GM19372 (cell line): Measurements from ENCODE around the gene BBS9.

Experiments
- ATAC-seq: cut with Tn5 transposase; IDR thresholded peaks from one replicate; pipeline ENCODE4 v1.9.1; 2021; ENCODE audit warnings: mild to moderate bottlenecking, low read depth, moderate library complexity; ENCODE audit not compliant: unreplicated experiment

BBS9 gene

DNA sequence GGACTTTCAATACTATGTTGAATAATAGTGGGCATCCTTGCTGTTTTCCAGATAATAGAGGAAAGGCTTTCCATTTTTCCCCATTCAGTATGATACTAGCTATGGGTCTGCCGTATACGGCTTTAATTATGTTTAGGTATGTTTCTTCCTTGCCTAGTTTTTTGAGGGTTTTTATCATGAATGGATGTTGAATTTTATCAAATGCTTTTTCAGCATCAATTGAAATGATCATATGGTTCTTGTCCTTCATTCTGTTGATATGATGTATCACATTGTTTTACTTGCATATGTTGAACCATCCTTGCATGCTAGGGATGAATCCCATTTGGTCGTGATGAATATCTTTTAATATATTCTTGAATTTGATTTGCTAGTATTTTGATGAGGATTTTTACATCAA, 11.0 kb upstream of the BBS9 start:
- ATAC-seq: no peak

DNA sequence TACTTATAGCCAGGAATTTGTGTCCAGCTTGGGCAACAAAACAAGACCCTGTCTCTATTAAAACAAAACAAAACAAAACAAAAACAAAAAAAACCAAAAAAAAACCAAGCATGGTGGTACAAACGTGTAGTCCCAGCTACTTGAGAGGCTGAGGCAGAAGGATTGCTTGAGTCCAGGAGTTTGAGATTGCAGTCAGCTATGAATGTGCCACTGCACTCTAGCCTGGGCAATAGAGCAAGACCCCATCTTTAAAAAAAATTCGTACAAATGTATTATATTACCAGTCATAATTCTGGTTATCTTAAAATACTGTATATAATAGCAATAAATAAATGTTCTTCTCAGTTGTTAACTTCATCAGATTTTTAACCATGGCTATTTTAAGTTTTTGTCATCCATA, 2.3 kb upstream of the BBS9 start:
- ATAC-seq: no peak

DNA sequence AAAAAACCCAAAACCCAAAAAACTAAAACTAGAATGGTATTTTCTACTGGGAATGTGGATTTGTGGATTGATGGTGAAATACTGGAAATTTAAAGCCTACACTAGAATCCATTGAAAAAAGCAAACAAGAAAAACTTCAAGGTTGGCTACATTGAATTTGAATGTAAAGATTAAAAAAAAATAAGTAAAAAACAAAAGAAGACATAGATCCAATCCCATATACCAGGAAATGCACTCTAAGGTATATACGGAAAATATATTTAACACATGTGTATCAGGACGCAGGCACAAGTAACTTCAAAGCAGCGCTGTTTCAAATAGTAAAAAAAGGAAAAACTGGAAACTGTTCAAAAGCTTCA, 754 bp upstream of the BBS9 start:
- no peak for ATAC-seq

DNA sequence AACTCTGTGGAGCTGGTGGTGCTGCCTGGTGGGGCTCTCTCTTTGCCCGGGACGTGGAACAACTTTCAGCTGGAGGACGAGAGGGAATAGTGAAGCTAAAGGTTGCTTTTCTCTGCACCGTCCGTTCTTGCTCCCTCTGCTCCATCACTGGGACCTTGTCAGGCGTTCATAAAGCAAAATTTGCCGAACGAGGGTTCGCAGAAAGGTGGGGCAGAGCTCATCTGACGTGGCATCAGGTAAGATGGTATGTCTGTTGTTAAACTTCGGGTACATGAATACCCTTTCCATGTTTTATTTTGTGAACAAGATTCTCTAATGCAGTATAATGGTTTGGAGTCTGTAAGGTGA, 416 bp downstream of the BBS9 start:
- peak; percentile 1 for ATAC-seq

DNA sequence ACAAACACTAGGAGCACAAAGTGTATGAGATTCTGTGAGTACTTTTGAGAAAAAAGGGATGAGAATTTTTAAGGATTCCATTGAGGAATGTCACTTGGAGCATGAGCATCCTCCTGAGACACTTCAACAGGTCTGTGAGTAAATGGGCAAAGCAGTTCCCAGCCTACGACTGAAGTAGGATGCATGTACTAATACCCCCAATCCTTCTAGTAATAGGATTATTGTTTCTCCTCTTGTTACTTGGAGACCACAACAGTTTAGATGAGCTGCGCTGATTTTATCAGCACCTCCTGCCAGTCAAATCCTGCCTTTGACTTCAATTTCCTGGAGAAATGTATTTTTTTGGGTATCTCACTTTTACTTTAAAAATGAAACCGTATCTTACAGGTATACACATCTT, 820 bp downstream of the BBS9 start:
- ATAC-seq: no peak

DNA sequence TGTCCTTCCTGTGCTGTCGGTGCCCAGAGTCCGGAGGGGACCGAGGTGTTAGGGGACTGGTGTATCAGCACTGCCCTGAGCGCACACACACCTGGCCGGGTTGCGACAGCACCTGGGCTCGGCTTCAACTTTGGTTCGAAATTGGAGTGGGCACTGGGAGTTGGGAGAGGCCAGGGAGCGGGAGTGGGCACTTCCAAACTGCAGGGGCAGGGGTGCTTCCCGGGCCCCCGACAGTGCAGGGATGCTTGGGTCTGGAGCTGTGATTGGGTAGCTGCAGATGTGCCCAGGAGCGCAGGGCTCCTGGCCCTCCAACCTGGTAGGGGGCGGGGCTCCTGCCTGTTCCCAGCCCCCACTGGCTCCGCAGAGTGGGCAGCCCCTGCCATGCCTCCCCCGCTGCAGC, 7.7 kb downstream of the BBS9 start:
- ATAC-seq: no peak

DNA sequence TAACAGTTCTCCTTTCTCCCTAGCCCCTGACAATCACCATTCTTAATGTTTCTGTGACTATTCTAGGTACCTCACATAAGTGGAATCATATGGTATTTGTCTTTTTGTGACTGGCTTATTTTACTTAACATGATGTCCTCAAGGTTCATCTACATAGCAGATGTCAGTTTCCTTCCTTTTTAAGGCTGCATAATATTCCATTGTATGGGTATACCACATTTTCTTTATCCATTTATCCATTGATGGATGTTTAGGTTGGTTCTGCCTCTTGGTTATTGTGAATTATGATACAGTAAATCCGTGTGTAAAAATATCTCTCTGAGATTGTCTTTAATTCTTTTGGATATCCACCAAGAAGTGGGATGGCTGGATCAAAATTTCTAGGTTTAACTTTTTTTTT, 13.2 kb downstream of the BBS9 start:
- ATAC-seq: no peak

DNA sequence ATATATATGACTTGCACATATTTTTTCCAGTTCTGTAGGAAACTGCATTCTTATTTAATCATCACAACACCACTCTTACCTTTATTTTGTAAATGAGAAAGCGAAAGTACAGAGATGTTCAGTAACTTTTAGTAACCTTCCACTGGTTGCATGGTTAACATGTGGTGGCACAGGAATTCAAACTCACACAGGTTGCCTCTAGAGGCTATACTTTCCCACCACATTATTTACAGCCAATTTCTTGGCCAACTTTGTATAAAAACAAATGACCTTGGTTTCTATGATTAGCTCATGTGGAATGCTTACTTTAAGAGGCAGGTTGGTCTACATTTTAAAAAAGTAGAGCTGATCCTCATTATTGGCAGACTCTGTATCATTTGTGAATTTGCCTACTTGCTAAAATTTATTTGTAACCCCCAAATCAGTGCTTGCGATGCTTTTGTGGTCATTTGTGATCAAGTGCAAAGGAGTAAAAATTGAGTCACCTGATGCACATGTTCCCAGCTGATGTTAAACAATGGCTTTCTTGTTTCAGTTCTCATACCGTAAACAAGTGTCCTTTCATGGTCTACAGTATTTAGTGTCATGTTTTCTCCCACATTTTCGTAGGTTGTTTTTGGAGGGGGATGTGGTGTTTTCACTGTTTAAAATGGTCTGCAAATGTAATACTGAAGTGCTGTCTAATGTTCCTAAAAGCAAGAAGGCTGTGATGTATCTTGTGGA, 14.8 kb downstream of the BBS9 start:
- ATAC-seq: no peak

DNA sequence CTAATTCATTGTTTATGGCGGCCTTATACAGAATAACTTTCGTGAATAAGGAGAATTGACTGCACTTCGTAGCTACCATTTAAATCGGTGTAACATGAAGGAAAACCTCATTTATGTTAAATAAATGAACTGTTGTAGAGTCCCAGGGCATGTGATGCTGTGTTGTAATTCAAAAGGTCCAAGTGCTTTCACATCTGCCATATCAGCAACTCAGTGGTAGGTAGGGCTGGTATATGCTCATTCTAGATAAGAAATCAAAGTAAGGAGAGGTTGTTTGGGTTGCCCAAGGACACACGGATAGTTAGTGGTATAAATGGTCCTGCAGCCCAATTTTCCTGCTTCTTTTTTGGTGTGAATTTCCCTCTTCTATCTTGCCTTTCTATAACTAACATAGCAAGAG, 15.8 kb downstream of the BBS9 start:
- ATAC-seq: no peak

DNA sequence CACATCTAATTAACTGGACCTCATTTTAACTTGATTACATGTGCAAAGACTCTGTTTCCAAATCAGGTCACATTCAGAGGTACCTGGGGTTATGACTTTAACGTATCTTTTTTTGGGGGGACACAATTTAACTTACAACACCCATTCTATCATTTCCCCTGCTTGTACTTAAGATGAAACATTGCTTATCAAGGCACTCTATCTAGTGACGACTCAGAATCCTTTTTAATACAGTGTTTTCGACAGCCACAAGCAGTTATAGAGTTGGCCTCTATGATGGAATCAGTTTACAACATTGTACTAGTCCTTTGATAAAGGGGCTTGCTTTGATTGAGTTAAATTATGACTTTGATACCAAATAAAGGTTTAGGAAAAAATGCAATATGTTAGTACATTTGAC, 22.7 kb downstream of the BBS9 start:
- no peak for ATAC-seq

DNA sequence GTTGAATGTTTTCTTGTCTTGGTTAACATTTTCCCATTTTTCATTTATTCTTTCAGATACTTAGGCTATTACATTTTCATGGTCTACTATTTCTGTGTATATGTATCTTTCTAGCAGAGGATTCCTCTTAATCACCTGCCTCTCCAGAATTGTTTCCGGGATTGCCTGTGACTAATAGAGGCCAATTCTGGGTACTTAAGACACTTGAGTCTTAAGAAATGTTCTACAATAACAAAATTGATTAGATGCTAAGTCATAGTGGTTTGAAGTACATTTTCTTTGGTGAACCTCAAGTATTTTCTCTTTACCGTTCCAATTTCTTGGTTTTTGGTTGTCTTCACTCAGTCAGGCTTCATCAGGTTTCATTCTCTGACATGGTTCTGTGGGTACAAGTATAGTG, 26.4 kb downstream of the BBS9 start:
- no peak for ATAC-seq

DNA sequence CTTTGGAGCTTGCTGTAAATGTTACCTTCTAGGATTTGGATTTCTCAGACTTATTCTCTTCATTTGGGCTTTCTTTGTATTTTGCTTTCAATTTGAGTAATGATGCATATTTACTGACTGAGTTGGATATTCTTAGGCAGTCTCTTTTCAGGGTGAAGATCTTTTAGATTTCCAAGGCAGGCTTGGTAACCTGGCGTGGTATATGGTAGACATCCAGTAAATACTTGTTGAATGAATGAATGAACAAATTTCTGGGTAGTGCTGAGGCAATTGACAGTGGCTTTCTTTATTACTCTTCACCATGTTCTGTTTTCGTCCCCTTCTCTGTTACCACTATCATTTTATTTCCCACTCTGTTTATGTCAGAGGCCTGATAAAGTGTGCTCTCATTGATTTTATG, 27.1 kb downstream of the BBS9 start:
- ATAC-seq: no peak

DNA sequence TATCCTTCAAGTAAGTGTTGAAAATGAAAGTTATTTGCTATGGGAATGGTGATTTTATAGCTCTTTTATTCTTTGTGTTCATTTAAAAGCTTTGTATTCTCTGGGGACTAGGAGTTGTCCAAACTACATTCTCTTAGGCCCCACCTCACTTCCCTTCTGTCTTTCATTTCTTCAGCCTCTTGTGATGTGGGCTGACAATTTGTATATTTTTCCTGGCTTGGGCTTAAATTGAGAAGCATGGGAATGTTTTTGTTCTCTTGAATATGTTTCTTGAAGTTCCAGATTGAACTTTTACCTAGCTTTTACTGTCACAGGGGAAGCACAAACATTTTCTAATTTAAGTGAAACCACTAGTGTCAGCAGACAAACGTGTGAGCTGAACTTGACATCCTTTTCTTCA, 27.9 kb downstream of the BBS9 start:
- no peak for ATAC-seq

DNA sequence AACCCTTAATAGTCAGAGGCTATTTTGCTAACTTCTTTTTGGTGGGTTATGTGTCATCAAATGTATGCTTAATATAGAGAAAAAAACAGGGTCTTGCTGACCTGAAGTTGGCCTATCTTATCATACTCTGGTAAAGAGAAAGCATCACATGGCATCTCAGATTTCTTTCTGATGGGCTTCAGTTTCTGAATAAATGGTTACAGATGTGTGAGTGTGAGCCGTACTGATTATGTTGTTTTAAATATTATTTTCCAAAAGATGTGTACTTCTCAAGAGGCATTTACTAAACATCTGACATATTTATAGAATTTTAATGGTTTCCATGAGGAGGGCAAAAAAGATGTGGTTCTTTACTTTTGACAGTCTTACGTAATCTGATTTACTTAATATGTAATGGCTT, 28.4 kb downstream of the BBS9 start:
- ATAC-seq: no peak

DNA sequence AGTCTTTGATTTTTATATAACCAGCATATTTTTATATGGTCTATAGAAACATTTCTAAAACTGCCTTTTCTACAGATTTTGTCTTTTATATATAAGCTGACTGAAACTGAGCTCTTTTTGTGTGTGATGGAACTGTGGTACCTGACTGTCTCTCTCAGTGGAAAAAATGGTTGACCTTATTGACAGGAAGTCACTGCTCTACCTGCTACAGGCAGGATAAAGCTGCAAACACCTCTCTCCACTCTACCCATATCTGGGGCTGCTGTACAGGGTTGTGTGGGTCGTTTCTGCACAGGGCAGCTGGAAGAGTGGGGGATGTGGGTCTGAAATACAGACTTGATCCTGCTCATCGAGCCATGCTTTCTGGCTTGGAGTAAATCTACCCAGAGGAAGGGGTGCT, 48.5 kb downstream of the BBS9 start:
- no peak for ATAC-seq

DNA sequence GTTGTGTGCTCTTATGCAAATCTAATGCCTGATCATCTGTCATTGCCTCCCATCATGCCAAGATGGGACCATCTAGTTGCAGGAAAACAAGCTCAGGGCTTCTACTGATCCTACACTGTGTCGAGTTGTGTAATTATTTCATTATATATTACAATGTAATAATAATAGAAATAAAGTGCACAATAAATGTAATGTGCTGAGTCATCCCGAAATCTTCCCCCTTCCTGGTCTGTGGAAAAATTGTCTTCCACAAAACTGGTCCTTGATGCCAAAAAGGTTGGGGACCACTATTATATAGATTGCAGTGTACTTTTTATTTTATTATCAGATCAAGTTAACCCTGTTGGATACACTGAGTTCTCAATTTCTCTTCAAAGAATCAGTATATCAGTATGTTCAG, 50.2 kb downstream of the BBS9 start:
- no peak for ATAC-seq

DNA sequence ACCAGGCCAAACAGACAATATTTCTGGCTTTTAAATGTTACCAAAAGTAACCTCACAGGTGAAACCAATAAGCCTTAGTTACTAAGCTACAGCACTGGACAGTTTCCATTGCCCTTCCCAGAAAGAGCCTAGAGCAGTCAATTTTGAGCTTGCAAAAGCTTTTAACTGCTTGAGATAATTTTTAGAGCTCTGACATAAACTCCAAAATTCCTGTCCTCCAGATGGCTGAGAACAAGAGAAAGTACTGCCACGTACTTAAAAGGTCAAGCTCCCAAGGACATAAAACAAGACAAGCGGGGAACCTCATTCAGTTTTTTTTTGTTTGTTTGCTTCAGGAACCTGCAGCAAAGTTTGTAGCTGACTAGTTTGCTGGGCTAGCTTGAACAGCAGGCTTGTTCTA, 54.1 kb downstream of the BBS9 start:
- no peak for ATAC-seq

DNA sequence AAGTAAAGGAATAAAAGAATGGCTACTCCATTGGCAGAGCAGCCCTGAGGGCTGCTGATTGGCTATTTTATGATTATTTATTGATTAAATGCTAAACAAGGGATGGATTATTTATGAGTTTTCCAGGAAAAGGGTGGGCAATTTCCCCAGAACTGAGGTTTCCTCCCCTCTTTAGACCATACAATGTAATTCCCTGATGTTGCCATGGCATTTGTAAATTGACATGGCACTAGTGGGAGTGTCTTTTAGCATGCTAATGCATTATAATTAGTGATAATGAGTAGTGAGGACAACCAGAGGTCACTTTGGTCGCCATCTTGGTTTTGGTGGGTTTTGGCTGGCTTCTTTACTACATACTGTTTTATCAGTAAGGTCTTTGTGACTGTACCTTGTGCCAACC, 55.5 kb downstream of the BBS9 start:
- ATAC-seq: no peak

DNA sequence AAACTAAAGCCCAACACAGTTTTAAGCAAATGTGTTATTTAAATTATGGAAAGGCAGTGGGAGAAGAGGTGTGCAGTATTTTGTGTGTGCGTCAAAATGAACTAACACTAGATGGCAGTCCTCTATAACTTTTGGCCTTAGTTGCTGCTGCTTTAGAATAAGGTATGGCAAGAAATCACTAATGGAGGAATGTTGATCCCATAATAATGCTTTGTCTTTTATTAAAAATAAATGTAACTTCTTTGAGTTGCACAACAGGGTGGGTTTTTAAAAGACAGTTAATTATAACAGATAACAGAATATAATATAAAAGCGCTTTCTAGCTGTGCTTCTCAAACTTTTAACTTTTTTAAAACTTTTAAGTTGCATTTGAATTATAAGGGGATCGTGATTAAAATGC, 56.4 kb downstream of the BBS9 start:
- ATAC-seq: peak; percentile 93

DNA sequence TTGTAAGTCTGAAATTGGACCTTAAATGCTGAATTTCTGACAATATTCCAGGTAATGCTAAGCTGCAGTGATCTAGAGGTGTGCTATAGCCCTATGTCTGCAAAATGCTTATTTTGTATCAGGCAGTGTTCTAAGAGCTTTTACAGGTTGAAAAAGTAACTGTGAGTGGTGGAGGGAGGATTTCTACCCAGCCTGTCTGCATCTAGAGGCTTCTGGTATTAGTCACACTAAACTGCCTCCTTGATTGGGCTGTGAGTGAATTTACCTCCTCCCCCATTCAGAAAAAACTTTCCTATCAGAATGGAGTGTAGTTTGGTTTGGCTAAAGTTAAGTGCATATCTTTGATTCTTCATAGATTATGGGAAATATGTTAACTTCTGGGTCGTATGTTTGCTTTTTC, 56.8 kb downstream of the BBS9 start:
- ATAC-seq: no peak

DNA sequence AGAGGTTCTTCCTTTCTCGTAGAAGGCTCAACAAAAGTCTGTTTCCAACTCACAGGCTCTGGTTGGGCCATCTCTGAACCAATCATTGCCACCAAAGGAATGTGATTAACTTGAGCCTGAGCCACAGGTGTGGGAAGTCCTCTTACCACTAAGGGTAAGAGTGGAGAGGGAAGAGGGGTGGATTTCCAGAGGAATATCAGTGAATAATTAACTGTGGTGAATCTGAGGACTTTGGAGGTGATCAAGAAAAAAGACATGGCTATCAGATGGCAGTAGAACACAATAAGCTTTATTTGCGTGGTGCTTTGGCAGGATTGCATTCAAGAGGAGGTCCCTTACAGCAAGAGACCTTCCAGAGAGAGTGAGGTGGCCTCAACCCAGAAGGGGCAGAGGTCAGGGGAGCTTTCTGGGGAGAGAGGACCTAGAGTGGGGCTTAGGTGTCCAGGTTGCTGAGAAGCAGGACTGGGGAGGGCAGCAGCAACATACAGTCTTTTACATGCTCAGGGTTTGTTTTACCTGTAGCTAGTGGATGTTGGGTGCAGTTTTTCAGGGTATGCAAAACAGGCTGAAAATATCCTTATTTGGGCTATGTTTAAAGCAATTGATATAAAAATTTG, 61.4 kb downstream of the BBS9 start:
- peak; percentile 9 for ATAC-seq

DNA sequence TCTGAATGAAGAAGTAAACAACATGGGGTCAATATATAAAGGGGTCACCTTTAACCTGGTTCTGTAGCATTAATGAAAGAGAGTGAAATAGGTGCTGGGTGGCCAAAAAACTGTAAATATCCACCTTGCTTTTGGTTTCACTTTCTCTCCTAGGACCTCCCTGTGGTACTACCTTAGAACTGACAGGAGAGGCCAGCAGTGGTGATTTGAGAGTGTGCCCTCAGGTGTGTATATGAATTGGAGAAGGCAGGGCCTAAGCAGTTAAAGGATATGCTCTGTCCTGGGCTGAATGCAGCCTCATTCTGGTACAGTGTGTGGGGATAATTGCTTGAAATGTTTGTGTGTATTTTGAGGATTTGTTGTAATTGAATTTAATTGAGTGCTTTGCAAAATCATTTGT, 62.0 kb downstream of the BBS9 start:
- ATAC-seq: peak; percentile 83
